NK-92 treated with Interleukin-12 subunit alpha and Interleukin-12 subunit beta, amount 100 ng/mL, for 24 hours (cell line): Measurements from ENCODE around the gene DAPK3.
"Not testable (repeated sequence)": the region's sequence is repeated elsewhere in the genome, so short reads cannot be mapped to it uniquely, and the experiment has no call there.

Experiments used
- DNase-seq: peaks from one replicate; lab custom pipeline; 2025; lab: John Stamatoyannopoulos, UW

Gene DAPK3

DNA sequence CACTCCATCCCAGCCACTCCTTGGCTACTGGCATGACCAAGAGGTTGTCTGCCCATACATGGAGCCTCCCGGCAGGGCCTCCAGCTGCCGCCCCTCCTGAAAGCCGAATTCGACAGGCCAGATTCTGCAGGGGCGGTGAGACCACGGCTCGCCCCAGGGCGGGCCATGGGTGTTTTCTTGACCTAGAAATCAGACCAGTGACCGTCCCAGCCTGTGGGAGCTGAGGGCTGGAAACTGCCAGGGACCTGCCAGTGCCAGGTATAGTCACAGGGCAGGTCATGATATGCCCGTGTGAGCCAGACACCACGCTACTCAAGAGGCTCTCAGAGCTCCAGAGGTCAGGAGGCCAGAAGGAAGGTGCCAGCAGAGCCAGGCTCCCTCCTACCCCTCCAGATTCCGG, 16.8 kb downstream of the DAPK3 start:
- no peak for DNase-seq

DNA sequence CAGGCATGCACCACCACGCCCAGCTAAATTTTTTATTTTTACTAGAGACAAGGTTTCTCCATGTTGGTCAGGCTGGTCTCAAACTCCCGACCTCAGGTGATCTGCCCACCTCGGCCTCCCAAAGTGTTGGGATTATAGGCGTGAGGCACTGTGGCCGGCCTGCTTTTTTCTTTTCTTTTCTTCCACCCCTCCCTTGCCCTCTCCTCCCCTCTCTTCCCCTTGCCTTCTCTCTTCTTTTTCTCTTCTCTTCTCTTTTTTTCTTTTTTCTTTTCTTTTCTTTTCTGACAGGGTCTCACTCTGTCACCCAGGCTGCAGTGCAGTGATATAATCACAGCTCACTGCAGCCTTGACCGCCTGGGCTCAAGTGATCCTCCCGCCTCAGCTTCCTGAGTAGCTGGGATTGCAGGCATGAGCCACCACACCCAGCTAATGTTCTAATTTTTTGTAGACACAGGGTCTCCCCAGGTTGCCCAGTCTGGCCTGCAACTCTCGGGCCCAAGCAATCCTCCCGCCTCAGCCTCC, 18.1 kb downstream of the DAPK3 start:
- DNase-seq = not testable (repeated sequence)

DNA sequence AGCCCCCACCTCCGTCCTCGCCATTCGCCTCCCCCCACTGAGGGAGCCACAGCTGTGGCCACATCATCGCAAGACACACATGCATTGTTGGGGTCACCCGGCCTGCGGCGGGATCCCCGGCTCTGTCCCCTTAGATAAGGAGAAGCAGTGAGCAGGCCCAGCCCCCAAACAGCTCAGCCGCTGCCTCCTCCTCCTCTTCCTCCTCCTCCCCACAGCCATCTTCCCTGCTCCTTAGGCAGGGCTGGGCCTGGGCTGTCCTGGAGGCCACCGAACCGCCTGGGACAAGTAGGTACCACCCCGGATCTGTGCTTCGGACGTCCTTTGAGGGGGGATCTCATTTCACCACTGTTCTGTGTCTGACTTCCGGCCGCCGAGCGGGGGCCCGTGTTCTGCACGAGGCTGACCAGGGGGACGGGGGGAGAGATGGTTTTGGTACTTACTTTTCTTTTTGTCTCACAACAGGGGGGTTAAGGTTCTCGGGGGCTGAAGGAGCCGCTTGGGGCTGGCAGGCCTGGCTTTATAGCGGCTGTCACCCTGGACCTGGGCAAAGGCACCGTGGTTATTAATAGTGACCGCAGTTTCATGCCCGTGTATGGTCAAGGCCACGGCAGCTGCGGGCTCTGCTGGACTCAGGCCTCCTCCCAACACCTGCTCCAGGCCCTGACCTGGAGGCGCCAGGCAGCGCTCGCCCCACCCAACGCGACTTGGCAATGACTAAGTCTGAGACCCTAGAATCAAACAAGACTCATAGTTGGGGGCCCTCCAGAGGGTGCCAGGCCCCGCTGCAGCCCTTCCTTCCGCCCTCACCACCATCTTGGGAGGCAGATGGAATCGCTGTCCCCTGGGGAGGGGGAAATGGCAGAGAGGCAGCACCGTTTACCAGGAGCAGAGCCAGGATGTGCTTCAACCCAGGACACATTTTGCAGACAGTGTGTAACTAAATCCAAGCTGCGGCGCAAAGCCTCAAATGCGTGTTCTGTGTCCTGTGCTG, 19.7 kb downstream of the DAPK3 start:
- DNase-seq = no peak

- DNase-seq = no peak
Measured at GRCh38 chr19:3949997-3950859, 20.7 kb downstream of the DAPK3 start.

- DNase-seq = no peak
Measured at GRCh38 chr19:3949294-3949693, 21.6 kb downstream of the DAPK3 start.

- DNase-seq = not testable (repeated sequence)
Measured at GRCh38 chr19:3947316-3947933, 23.5 kb downstream of the DAPK3 start.

DNA sequence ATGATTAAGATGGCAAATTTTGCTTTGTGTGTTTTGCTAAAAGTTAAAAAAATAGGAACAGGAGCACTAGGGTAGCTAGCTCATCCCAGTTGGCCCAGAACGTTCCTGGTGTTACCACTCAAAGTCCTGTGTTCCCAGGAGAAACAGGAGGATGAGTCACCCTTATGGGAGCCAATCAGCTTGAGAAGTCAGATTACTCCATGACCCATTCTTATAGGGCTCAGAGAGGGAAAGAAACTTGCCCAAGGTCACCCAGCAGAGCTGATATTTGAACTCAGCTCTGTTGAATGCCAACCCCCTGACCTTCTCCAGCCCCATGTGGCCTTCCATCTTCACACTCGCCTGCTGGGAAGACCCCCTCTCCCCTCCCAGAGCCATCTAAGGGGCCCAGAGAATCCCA, 25.1 kb downstream of the DAPK3 start:
- DNase-seq = no peak

- DNase-seq = no peak
Measured at GRCh38 chr19:3944018-3944721, 26.7 kb downstream of the DAPK3 start.

- DNase-seq = no peak
Measured at GRCh38 chr19:3942790-3943409, 28.0 kb downstream of the DAPK3 start.

GRCh38 chr19:3938300-3938950, 32.5 kb downstream of the DAPK3 start:
- DNase-seq = not testable (repeated sequence)

GRCh38 chr19:3936506-3937442, 34.1 kb downstream of the DAPK3 start:
- no peak for DNase-seq

- no peak for DNase-seq
Measured at GRCh38 chr19:3932931-3933810, 37.7 kb downstream of the DAPK3 start, which contains the start of gene NMRK2. NMRK2 (plus strand) TSS chr19:3933069; CDS start chr19:3933672, 603 bp downstream.

DNA sequence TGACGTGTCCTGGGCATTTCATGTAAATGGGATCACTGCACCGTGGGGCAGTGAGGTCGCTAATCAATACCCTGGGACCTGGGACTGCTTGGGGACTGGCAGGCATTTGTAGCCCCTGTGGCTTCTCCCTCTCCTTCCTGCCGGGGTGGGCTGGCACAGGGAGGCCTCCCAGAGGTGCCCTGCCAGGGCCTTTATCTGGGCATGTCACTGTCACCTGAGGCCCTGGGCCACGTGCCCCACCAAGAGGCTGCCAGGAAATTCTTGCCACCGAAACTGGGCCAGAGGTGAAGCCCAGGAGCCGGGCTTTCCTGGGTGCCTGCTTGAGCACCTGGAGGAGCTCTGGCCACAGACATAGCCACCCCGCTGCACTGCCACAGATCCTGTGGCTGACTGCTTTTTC, 39.9 kb downstream of the DAPK3 start:
- no peak for DNase-seq

DNA sequence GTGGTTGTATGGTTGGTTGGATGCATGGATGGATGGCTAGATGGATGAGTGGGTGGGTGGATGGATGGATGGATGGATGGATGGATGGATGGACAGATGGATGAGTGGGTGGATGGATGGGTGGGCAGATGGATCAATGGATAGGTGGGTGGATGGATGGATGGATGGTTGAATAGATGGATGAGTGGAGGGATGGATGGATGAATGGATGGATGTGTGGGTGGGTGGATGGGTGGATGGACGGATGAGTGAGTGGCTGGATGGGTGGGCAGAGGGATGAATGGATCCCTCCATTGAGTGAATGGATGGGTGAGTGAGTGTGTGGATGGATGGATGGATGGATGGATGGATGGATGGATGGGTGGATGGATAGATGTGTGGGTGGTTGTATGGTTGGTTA, 47.0 kb downstream of the DAPK3 start:
- no peak for DNase-seq

- DNase-seq = no peak
Measured at GRCh38 chr19:3923096-3923758, 47.7 kb downstream of the DAPK3 start.

DNA sequence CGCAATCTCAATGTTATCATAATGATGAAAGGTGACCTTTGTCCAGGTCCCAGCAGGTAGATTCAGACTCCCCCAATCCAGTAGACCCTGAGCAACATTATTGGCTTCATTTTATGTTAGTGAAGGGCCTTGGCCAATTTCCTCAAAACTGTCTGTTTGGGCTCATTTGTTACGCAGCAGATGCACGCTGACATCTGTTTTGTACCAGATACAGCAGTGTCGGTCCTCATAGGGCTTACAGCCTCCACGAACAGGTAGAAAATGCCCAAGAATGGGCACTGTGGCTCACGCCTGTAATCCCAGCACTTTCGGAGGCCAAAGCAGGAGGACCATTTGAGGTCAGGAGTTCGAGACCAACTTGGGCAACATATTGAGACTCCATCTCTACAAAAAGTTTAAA, 51.1 kb downstream of the DAPK3 start:
- no peak for DNase-seq

GRCh38 chr19:3916033-3916432, 54.9 kb downstream of the DAPK3 start:
- no peak for DNase-seq

DNA sequence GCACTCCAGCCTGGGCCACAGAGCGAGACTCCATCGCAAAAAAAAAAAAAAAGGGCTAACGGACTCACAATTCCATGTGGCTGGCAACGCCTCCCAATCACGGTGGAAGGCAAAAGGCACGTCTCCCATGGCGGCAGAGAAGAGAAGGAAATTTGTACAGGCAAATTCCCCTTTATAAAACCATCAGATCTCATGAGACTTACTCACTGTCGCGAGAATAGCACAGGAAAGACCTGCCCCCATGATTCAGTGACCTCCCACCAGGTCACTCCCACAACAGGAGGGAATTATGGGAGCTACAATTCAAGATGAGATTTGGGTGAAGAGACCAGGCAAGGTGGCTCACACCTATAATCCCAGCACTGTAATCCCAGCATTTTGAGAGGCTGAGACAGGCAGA, 56.7 kb downstream of the DAPK3 start:
- DNase-seq = no peak
